ENCODE results near the gene PLA2G4A.

The PLA2G4A gene

DNA sequence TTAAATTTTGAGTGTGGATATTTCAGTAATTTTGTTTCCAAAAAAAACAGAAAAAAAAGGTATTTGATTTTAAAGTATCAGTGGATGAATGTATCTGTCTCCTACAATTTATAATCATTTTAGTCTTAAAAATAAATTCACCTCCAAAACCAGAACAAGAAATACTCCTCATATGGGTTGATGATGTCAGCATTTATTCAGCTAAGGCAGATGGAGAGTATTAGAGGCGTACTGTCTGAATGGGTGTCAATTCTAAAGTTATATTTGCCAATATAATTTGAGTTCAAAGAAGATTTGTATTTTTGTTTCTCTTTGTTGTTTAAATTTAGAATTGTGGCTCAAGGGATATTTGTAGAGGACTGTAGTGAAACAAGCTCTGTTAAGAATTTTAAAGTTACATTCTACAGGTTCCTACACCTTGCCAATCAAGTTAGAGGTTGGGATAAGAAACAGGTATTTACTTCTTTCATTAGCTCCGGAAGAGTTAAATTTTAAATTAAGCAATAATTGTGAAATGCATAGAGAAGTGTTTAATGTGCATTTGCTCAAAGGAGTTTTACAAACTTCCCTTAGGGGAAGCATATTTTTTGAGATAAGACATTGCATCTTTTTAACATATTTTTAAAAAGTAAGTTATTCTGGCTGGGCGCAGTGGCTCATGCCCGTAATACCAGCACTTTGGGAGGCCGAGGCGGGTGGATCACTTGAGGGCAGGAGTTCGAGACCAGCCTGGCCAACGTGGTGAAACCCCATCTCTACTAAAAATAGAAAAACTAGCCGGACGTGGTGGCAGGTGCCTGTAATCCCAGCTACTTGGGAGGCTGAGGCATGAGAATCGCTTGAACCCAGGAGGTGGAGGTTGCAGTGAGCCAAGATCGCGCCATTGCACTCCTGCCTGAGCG is 1.2 kb downstream of the PLA2G4A start:
- in situ Hi-C loops (cut with HindIII; ENCODE audit: low sequenced_read_pairs), result no loop called here

- in situ Hi-C loops (cut with HindIII; ENCODE audit: low sequenced_read_pairs), result no loop called here
Observed at GRCh38 chr1:186831168-186831567, 2.4 kb downstream of the PLA2G4A start.

GRCh38 chr1:186834399-186834958 is 5.7 kb downstream of the PLA2G4A start:
- in situ Hi-C loops (cut with HindIII; ENCODE audit: low sequenced_read_pairs), result no loop called here

- in situ Hi-C loops (cut with HindIII; ENCODE audit: low sequenced_read_pairs), result no loop called here
Observed at GRCh38 chr1:186835448-186835847, 6.7 kb downstream of the PLA2G4A start.

DNA sequence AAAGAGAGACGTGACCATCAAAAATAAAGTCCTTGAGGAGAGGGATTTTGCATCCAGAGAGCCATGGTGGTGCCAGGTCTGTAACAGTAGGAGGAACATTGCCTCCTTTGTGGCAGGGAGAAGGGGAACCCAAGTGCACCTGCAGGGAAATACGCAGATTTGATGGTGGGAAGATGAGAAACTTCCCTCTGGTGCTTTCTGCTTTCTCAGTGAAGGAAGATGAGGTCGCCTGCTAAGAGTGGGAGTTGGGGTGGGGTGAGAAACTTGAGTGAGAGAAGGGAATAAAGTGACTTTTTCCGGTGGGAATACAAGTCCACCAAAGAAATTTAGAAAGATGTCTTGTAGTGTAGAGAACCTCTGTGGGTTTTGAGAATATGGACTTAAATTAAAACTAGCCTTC is 9.1 kb downstream of the PLA2G4A start:
- in situ Hi-C loops (cut with HindIII; ENCODE audit: low sequenced_read_pairs), result no loop called here

DNA sequence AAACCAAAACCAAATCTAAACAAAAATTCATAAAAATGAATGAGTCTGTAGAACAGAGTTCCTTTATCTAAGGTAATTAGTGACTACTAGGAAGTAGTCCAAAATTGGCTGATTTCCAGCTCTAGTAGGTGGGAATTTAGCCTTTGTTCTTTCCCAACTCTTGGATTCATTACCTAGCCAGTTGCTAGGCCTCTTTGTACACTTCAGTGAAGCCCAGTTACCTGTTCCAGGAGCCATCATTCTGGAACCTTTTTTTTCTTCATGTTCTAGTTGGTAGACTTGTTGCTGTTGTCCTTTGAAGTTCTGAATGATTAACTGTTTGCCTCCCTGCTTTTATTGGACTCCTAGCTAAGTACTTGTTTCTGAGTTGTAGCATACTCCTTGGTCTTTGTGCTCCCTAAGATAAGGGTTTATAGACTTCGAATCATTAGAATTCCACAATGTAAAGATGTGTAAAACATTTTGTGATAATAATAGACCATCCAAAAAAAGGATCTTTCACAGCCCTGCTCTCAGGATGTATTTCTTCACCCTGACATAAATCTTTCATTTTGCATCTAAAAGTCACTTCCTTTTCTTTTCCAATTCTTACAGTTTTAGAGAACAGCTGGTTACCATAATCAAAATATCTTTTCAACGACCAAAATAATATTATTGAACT is 9.8 kb downstream of the PLA2G4A start:
- in situ Hi-C loops (cut with HindIII; ENCODE audit: low sequenced_read_pairs), result no loop called here

DNA sequence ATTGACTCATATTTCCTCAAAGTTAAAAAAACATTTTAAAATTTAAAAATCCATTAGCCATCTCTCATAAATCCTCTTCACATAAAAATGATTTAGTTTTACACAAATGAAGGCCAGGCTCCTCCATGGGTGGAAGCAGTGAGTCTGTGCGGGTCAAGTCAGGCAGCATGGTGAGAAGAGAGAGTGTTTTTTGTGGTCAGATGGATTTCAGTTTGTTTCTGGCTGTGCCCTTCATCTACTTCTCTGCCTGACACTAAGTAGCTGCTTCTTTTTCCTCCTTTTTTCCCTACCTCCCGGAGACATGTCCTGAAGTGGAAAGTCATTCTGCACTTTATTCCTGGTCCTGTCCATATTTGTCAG is 10.3 kb downstream of the PLA2G4A start:
- in situ Hi-C loops (cut with HindIII; ENCODE audit: low sequenced_read_pairs), result no loop called here

DNA sequence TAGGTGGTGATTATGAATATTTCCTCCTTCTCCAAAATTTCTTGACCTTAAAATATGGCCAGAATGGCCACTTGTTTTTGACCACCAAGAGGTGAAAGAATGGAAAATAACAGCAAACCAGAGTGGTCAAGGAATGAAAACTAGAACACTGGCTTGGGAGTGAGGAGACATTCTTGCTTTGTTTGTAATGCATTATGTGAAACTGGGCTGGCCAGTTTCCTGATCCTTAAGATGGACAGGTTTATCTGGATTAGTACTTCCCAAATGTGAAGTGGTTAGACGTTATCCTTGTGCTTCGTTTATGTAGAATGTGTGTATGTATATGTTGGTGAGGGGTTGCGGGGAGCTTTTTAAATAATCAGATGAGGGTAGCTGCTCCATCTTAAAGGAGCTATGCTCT is 12.8 kb downstream of the PLA2G4A start:
- in situ Hi-C loops (cut with HindIII; ENCODE audit: low sequenced_read_pairs), result no loop called here

- in situ Hi-C loops (cut with HindIII; ENCODE audit: low sequenced_read_pairs), result no loop called here
Observed at GRCh38 chr1:186842547-186842946, 13.8 kb downstream of the PLA2G4A start.

DNA sequence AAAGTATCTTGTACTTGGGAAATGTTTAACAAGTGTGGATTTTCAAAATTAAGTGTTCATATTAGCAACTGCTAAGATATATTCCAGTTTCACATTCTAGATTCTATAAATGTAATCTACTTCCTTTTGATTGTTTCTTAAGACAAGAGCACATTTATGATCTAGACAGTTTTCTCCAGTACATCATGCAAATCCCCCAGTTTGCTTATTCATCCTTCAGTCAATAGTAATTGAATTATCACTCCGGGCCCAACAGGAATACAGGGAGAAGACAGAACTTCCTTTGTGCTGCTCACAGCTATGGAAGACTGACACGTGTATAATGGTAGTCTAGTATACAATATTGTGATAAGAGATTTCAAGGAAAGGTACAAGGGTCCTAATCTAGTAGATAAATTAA is 14.5 kb downstream of the PLA2G4A start:
- in situ Hi-C loops (cut with HindIII; ENCODE audit: low sequenced_read_pairs), result no loop called here

DNA sequence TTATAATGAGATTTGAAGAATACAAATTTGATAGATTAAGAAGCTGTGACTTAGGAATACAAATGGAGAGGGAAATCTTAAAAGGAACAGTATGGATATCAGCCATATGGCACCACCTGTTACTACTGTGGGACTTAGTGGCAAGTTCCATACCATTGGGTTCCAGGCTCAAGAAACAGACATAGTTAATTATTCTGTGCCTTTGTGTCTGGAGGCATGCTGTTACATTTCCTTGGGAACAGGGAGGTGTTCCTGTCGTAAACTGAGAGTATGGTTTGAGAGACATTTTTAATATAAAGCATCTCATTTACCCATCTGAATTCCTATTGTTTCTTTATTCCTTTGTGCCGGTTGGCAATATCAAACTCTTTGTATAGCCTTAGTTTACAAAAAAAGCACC is 15.2 kb downstream of the PLA2G4A start:
- in situ Hi-C loops (cut with HindIII; ENCODE audit: low sequenced_read_pairs), result no loop called here

- in situ Hi-C loops (cut with HindIII; ENCODE audit: low sequenced_read_pairs), result no loop called here
Observed at GRCh38 chr1:186845576-186846210, 16.9 kb downstream of the PLA2G4A start.

DNA sequence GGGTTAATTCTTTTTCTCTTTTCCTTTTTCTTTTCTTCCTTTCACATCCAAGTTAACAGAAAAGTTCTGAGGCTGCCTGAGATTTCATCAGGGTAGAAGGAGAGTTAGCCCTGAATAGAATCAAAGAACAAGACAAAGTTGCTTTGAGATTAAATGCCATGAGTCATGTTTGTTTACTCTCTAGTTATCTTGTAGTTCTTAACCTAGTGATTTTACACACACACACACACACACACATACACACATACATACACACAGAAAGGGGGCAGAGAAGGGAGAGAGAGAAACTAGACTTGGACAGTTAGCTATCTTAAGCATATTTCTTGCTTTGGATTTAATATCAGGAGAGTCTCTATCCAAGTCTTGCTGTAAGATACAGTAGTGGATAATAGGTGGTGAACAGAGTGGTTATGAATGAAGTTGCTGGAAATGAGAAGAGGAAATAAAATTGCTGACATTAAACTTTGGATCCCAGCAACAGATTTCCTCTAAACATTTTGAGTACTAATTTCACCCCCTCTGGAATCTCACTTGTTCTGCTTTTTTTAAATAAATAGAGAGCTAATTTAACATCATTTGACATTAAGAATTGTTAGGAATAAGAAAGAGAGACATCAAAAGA is 19.9 kb downstream of the PLA2G4A start:
- in situ Hi-C loops (cut with HindIII; ENCODE audit: low sequenced_read_pairs), result no loop called here

GRCh38 chr1:186849271-186849671 is 20.5 kb downstream of the PLA2G4A start:
- in situ Hi-C loops (cut with HindIII; ENCODE audit: low sequenced_read_pairs), result no loop called here

GRCh38 chr1:186849826-186850225 is 21.1 kb downstream of the PLA2G4A start:
- in situ Hi-C loops (cut with HindIII; ENCODE audit: low sequenced_read_pairs), result no loop called here

DNA sequence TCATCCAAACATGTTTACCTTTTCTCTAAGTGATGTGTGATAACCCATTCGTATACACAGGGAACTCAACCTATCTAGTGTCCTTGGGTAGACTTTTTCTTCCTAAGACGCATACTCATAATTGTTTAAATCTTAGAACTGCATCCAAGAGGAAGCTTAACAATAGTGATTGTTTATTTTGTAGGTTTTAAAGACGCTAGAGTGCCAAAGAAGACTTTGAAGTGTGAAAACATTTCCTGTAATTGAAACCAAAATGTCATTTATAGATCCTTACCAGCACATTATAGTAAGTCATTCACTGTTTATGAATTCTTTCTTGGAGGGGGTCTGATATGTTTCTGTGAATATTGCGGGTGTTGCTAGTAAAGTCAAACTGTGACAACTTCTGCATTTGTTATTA is 25.4 kb downstream of the PLA2G4A start:
- in situ Hi-C loops (cut with HindIII; ENCODE audit: low sequenced_read_pairs), result no loop called here

- in situ Hi-C loops (cut with HindIII; ENCODE audit: low sequenced_read_pairs), result no loop called here
Observed at GRCh38 chr1:186858923-186859322, 30.2 kb downstream of the PLA2G4A start.

GRCh38 chr1:186859995-186860394 is 31.2 kb downstream of the PLA2G4A start:
- in situ Hi-C loops (cut with HindIII; ENCODE audit: low sequenced_read_pairs), result no loop called here

GRCh38 chr1:186864296-186864695 is 35.5 kb downstream of the PLA2G4A start:
- in situ Hi-C loops (cut with HindIII; ENCODE audit: low sequenced_read_pairs), result no loop called here

DNA sequence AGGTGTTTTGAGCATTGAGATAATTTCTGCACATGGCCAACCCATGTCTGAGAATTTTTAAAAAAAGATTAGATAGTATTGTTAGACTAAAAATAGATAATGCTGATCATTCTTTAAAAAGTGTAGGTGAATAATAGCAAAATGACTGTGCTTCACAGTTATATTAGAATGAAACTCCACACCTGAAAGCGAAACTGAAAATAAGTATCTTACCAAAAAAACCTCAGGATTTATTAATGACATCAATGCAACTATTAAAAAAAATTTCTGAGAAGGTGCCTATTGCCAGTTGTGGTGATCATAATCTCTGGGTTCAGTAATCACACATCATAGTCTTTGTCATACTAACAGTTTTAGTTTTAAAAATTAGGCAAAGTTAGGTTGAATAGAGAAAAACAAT is 36.5 kb downstream of the PLA2G4A start:
- in situ Hi-C loops (cut with HindIII; ENCODE audit: low sequenced_read_pairs), result no loop called here

DNA sequence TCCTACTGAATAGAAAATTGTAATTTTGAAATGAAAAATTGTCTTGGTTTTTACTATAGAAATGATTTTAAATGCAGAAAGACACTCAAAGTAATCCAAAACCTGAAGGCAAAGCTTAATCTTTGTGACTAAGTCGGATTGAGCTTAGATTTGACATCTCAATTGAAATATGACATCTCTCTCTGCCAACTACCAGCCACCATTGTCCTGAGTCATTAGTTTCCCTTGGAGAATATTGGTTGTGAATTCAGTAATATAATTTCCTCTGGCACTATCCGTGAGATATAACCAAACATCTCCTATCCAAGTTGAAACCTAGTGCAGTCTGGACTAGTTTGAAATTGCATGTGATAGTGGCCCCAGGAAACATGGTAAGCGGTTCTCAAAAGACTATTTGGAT is 37.1 kb downstream of the PLA2G4A start:
- in situ Hi-C loops (cut with HindIII; ENCODE audit: low sequenced_read_pairs), result no loop called here
